Mucosa of rectum (tissue), 2 donors: ENCODE measurements around the gene METTL26.

ENCODE experiments used
- H3K27ac ChIP-seq, 2 donors: one replicate each; pipeline ENCODE4 v1.7.0; 2013; ENCODE audit warnings: inconsistent platforms in 2 of 2, low read depth in 2 of 2, low read length in 2 of 2
- H3K27me3 ChIP-seq, 2 donors: one replicate each; pipeline ENCODE4 v1.7.0; 2013; ENCODE audit warnings: low read length in 2 of 2; ENCODE audit not compliant: control insufficient read depth in 2 of 2, insufficient read depth in 2 of 2
- H3K36me3 ChIP-seq, 2 donors: one replicate each; pipeline ENCODE4 v1.7.0; 2013; ENCODE audit warnings: low read length in 2 of 2; ENCODE audit not compliant: control insufficient read depth in 2 of 2, insufficient read depth in 2 of 2
- H3K4me1 ChIP-seq, 2 donors: one replicate each; pipeline ENCODE4 v1.7.0; 2013; ENCODE audit warnings: low read length in 2 of 2, mild to moderate bottlenecking in 1 of 2; ENCODE audit not compliant: control insufficient read depth in 2 of 2, insufficient read depth in 2 of 2
- H3K4me3 ChIP-seq, 2 donors: one replicate each; pipeline ENCODE4 v1.7.0; 2013; ENCODE audit warnings: low read length in 2 of 2
- H3K9ac ChIP-seq, 2 donors: one replicate each; pipeline ENCODE4 v1.7.0; 2013; ENCODE audit warnings: low read length in 2 of 2, low read depth in 1 of 2, mild to moderate bottlenecking in 1 of 2
- H3K9me3 ChIP-seq, 2 donors: one replicate each; pipeline ENCODE4 v1.7.0; 2013; ENCODE audit warnings: low read length in 2 of 2; ENCODE audit not compliant: control insufficient read depth in 2 of 2
- donor health status: healthy.
- donor health status: Normal muscosa, but diverticular disease.

The METTL26 gene

DNA sequence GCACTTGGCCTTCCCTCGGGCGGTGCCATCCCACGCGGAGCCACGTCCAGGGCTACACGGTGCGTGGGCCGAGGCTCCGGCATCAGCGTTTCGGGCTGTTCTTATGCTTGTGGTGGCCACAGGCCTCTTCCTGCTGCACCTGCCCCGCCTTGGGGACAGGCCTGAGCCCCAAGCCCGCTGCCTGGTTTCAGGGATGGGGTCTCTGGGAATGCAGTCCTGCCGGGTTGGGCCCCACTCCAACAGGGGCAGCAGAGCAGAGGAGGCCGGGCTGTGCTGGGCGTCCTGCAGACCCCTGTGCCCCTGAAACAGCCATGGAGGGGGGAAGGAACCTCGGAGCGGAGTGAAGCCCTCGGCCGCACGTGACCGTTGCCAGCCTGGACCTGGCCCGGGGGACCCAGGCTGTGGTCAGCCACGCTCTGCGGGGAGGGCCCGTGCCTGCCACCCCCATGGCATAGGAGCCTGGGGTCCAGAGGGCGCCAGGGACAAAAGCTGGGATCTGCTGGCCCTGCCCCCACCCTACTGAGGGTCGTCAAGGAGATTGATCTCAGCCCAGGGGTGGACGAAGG lies 5.8 kb downstream of the METTL26 start:
- peaks cover 13 to 15% of the 10 kb centered on the region in 2 donors for H3K36me3 ChIP-seq
- H3K27ac ChIP-seq, result no peak overlapping the region
- H3K4me1 ChIP-seq, result peaks cover 7 to 13% of the 10 kb centered on the region in 2 donors
- no peak overlapping the region for H3K4me3 ChIP-seq
- no peak overlapping the region for H3K9ac ChIP-seq
- no peaks in the 10 kb centered on the region for H3K9me3 ChIP-seq
- H3K27me3 ChIP-seq, result no peaks in the 10 kb centered on the region

DNA sequence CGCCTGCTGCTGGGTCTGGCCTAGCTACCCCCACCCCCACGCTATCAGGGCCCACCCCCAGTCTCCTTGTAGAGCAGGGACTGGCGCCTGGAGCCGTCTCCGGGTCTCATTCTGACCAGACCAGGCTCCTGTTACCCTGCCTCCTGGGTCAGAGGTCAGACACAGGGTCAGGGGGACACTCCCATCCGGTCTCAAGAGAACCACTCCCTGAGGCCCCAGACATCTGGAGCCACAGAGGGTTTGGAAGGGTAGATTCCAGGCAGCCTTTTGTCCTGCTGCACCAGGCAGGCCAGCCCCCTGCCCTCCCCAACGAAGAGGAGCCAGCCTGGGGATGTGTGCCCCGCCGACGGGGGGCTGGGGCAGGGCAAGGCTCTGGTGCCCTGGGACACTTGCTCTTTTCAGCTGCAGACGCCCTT lies 6.3 kb downstream of the METTL26 start:
- Histone ChIP-seq H3K9ac (no peak overlapping the region), H3K27ac (no peak overlapping the region), H3K27me3 (no peaks in the 10 kb centered on the region), H3K36me3 (peaks cover 17% of the 10 kb centered on the region in 2 donors), H3K4me1 (peaks cover 4 to 10% of the 10 kb centered on the region in 2 donors), H3K4me3 (no peak overlapping the region), H3K9me3 (no peaks in the 10 kb centered on the region)

DNA sequence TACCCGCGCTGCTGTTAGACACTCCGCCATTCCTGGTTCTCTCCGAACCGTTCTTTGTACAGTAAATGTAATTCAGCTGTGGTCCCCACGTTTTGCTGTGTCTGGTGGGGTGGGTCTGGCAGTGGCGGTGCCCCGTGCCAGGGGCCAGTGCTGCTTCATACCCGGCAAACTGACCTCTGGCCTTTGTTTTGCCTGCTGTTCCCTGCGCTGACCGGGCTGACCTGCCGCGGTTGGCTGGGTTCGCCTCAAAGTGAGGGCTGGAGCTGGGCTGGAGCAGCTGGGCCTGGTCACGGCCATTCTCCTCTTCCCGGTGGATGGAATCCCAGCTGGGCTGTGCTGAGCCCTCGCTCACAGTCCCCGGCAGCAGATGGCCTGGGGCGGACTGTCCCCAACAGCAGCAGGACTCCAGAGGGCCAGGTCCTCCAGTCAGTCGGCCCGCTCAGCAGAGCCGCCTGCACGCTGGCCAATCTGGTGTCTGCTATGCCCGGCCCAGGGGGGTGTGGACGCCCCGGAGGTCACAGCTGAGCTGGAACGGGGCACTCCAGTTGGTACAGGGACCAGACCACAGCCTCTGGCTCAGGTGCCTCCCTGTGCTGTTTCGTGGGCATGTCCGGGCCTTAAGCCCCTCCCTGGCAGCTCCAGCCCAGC lies 6.8 kb downstream of the METTL26 start:
- Histone ChIP-seq H3K4me3 (no peak overlapping the region), H3K27ac (no peak overlapping the region), H3K27me3 (no peaks in the 10 kb centered on the region), H3K9ac (no peak overlapping the region), H3K36me3 (peaks cover 17% of the 10 kb centered on the region in 2 donors), H3K9me3 (no peaks in the 10 kb centered on the region), H3K4me1 (peaks cover 4 to 10% of the 10 kb centered on the region in 2 donors)

DNA sequence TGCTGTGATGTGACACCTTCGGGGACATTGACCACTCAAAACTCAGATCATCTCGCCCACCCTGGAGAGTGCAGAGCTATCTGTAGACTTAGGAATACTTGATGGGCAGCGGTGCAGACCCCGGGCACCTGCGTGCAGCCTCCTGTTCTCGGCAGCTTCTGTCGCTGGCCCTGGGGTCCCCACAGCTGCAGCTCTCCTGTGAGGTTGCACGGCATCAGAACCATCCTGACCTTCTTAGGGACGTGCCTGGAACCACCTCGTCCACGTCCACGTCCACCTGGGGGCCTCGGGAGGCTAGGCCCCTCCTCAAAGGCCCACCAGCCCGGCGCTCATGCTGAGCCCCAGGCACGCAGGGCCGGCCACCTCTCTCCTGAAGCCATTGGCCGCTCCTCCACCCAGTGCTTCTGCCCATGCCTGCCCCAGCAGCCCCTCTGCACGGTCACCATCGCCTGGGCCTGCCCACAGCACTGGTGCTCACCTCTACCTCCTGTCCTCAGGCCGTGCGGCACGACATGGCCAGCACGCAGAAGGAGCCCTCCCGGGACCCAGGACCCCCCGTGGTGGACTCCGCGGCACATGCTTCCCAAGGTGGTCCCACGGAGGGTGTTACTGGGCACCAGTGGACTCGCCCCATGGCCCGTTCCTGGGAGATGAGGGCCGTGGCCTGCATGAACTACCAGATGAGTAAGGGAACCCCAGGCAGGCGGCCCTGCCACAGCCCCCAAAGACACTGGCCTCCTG lies 7.6 kb downstream of the METTL26 start:
- peaks cover 14 to 17% of the 10 kb centered on the region in 2 donors for H3K36me3 ChIP-seq
- no peak overlapping the region for H3K4me3 ChIP-seq
- no peaks in the 10 kb centered on the region for H3K27me3 ChIP-seq
- no peak overlapping the region for H3K9ac ChIP-seq
- H3K9me3 ChIP-seq, result no peaks in the 10 kb centered on the region
- H3K4me1 ChIP-seq, result peaks cover 4 to 10% of the 10 kb centered on the region in 2 donors
- no peak overlapping the region for H3K27ac ChIP-seq

DNA sequence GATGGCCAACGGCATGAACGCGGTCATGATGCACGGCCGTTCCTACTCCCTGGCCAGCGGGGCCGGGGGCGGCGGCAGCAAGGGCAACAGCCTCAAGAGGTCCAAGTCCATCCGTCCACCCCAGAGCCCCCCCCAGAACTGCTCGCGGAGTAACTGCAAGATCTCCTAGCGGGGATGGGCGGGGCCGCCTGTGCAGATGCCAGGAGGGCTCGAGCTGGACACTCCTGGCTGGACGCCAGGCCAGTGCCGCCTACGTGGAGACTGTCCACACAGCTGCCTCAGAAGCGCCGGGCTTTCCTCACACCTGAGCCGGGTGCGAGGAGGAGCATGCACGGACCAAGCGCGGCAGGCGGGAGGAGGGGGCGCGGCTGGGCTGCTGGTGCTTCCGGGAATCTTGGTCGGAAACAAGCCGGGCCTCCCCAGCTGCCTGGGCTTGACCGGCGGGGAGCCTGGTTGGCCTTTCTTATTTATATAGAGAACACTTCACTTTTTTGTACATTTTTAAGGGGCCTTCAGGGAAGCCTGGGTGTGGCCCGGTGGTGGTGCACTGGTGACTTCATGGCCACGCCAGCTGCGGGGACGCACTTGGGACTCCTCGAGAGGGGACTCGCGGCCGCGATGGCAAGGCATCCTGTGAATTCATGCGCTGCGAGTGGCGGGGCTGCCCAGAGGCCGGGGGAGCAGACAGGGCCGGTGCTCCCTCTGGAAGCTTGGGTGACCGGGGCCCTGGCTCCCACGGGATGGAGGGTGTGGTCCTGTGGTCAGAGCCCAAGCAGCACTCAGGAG lies 8.5 kb downstream of the METTL26 start:
- no peak overlapping the region for H3K27ac ChIP-seq
- H3K9ac ChIP-seq, result no peak overlapping the region

DNA sequence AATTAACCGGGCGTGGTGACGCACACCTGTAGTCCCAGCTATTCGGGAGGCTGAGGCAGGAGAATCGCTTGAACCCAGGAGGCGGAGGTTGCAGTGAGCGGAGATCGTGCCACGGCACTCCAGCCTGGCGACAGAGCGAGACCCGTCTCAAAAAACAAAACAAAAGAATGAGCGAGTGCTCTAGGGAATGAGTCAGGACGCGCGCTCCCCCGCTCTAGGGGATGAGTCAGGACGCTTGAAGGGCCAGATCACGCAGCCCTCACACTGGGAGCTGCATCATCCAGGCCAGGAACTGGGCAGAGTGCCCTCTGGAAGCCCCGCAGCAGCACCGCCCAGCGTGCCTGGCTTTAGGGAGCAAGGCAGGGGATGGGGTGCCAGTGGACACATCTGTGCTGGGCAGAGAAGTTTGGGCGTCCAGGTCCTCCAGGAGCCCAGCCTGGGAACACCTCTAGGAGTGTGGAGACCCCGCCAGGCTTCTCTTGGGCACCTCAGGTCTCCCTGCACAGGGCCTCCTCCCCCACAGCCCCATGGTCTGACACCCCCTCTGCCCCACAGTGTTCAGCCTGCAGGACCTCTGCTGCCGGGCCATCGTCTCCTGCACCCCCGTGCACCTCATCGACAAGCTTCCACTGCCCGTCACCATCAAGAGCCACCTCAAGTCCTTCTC lies 9.2 kb downstream of the METTL26 start:
- no peaks in the 10 kb centered on the region for H3K27me3 ChIP-seq
- H3K27ac ChIP-seq, result no peak overlapping the region
- no peak overlapping the region for H3K9ac ChIP-seq
- peaks cover 4 to 10% of the 10 kb centered on the region in 2 donors for H3K4me1 ChIP-seq
- no peak overlapping the region for H3K4me3 ChIP-seq
- no peaks in the 10 kb centered on the region for H3K9me3 ChIP-seq
- peaks cover 12 to 17% of the 10 kb centered on the region in 2 donors for H3K36me3 ChIP-seq

More for the DNA sequence above, 8.5 kb downstream of the METTL26 start:
- Histone ChIP-seq H3K9me3 (no peaks in the 10 kb centered on the region), H3K36me3 (peaks cover 12 to 17% of the 10 kb centered on the region in 2 donors), H3K4me1 (peaks cover 4 to 10% of the 10 kb centered on the region in 2 donors), H3K4me3 (no peak overlapping the region), H3K27me3 (no peaks in the 10 kb centered on the region)

DNA sequence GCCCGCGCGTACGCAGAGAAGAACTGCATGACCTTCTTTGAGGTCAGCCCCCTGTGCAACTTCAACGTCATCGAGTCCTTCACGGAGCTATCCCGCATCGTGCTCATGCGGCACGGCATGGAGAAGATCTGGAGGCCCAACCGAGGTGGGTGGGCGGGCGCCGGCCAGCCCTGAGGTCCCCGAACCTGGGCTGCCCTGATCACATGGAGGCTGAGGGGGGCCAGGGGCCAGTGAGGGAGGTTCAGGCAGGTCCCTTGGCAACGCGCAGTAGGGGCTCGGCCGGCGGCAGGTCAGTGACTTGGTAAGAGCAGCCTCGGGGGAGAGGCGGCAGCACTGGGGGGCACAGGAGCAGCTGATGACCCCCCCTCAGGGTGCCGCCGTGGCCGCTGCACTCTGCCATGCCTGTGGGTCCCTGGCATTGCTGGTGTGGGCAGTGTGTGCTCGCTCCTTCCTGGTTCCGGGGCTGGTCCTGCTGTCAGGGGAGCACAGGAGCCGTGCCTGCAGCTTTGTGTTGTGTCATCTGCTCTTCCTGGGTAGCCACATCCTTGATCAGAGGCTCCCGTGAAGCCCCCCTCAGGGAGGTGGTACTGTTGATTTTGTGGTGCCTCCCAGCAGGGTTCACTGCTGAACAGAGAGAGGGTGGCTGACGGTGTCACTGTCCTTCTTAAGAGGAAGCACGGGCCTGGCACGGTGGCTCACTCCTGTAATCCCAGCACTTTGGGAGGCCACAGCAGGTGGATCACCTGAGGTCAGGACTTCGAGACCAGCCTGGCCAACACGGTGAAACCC lies 9.9 kb downstream of the METTL26 start:
- peaks cover 4 to 8% of the 10 kb centered on the region in 2 donors for H3K4me1 ChIP-seq
- H3K27ac ChIP-seq, result no peak overlapping the region
- H3K36me3 ChIP-seq, result peaks cover 12 to 17% of the 10 kb centered on the region in 2 donors
- H3K9ac ChIP-seq, result no peak overlapping the region
- H3K9me3 ChIP-seq, result no peaks in the 10 kb centered on the region
- no peak overlapping the region for H3K4me3 ChIP-seq
- H3K27me3 ChIP-seq, result no peaks in the 10 kb centered on the region

DNA sequence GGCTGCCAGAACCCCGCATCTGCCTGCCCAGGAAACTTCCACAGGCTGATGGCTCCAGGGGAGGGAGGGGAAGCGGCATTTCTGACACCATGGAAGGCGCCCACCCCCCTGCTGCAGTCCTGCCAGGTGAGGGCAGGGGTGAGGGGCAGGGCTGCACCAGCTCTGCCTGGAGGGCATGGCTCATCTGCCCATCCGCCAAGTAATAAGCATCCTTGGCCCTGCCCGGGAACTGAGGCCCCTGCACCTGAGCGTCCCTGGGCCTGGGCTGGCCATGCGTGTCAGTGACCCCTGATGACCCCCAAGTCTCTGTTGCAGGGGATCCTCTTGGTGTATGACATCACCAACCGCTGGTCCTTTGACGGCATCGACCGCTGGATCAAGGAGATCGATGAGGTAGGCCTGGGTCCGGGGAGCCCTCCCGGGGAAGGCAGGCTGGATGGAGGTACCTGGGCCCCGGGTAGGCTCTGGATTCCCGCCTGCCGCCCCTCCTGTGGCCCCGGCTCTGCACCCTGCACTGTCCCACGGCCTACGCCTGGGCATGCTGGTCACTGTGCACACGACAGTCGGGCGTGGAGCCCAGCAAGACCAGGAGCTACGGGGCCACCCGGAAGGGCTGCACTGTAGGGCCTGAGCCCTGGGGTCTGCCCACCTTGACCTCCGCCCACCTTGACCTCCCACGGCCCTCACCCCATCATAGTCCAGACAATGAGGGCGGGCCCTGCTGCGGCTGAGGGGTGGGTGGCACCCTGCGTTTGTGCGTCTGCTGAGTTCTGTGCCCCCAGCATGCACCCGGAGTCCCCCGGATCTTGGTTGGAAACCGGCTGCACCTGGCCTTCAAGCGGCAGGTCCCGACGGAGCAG lies 10.8 kb downstream of the METTL26 start:
- Histone ChIP-seq H3K36me3 (peaks cover 12 to 17% of the 10 kb centered on the region in 2 donors), H3K27ac (no peak overlapping the region), H3K27me3 (no peaks in the 10 kb centered on the region), H3K9ac (no peak overlapping the region), H3K4me1 (peaks cover 0 to 3% of the 10 kb centered on the region in 2 donors), H3K9me3 (no peaks in the 10 kb centered on the region), H3K4me3 (no peak overlapping the region)
